ENCODE data around the gene DCBLD1. TPM values are rescaled to one million over a fixed set of nuclear protein-coding genes. Genes with fewer than 3 reads are reported as not detected.

DCBLD1 gene
- total RNA-seq, 6 experiments from 2014 or later = 7.6 to 22.8 (median 10.8) TPM

DNA sequence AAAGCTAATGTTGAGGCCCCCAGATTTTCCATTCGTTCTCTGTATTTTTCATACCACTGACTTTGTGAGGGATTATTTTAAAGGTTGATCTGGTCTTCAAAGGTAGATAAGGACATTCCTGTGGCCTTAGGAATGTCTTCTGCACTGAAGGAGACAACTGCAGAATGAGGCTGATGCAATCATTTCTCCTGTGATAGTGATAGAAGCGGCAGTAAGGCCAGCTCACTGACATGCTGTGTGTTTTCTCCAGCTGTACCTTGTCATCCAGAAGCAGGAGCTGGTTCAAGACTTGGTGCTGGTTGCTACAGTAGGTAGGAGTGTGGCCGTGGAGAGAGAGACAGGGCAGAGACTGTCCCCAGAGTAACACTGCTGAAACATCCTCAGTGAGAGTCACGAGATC lies 53.8 kb downstream of the DCBLD1 start:
- intact Hi-C loops (cut with DNase I) = no loop called here
- Histone ChIP-seq H3K36me3 (peaks cover 0 to 12% (median 0%) of the 10 kb centered on the region in 4 donors), H3K9me3 (no peaks in the 10 kb centered on the region), H3K4me3 (no peak overlapping the region), H3K4me1 (peaks cover 0 to 24% (median 10%) of the 10 kb centered on the region in 4 donors), H3K27me3 (no peaks in the 10 kb centered on the region), H3K27ac (no peak overlapping the region)
- 83% methylated on average over 3 of the region's 4 CpGs for WGBS (ENCODE audit: insufficient coverage, low coverage, low lambda C conversion rate, missing lambda C conversion rate)
- ATAC-seq (no peak), DNase-seq (no peak)
- TF ChIP-seq, protein P1, sequence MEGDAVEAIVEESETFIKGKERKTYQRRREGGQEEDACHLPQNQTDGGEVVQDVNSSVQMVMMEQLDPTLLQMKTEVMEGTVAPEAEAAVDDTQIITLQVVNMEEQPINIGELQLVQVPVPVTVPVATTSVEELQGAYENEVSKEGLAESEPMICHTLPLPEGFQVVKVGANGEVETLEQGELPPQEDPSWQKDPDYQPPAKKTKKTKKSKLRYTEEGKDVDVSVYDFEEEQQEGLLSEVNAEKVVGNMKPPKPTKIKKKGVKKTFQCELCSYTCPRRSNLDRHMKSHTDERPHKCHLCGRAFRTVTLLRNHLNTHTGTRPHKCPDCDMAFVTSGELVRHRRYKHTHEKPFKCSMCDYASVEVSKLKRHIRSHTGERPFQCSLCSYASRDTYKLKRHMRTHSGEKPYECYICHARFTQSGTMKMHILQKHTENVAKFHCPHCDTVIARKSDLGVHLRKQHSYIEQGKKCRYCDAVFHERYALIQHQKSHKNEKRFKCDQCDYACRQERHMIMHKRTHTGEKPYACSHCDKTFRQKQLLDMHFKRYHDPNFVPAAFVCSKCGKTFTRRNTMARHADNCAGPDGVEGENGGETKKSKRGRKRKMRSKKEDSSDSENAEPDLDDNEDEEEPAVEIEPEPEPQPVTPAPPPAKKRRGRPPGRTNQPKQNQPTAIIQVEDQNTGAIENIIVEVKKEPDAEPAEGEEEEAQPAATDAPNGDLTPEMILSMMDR (IDR thresholded peaks at IDR 0.05) = no peak
- TF ChIP-seq POLR2A (IDR thresholded peaks at IDR 0.05) = no peak

DNA sequence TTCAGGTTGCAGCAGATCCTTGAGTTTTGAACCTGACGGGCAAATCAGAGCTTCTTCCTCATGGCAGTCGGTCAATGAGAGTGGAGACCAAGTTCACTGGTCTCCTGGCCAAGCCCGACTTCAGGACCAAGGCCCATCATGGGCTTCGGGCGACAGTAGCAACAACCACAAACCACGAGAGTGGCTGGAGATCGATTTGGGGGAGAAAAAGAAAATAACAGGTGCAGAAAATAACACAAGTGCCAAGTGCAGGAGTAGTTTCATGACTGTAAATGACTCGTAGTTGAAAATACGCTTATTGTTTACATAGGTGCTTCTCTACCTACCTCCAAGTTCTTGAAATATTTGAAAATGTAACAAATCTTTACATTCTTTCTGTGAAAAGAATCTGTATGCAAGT lies 56.1 kb downstream of the DCBLD1 start:
- Histone ChIP-seq H3K27ac (no peak overlapping the region), H3K36me3 (peaks cover 0 to 16% (median under 1%) of the 10 kb centered on the region in 4 donors), H3K4me3 (no peak overlapping the region), H3K9me3 (no peaks in the 10 kb centered on the region), H3K4me1 (peaks cover 0 to 22% (median 8%) of the 10 kb centered on the region in 4 donors), H3K27me3 (no peaks in the 10 kb centered on the region)
- intact Hi-C loops (cut with DNase I) = no loop called here
- TF ChIP-seq POLR2A (IDR thresholded peaks at IDR 0.05) = no peak
- TF ChIP-seq, protein P1 (IDR thresholded peaks at IDR 0.05) = no peak
- DNase-seq = no peak
- WGBS (ENCODE audit: insufficient coverage, low coverage, low lambda C conversion rate, missing lambda C conversion rate) = 82% methylated on average over 9 of the region's 9 CpGs
- no peak for ATAC-seq

DNA sequence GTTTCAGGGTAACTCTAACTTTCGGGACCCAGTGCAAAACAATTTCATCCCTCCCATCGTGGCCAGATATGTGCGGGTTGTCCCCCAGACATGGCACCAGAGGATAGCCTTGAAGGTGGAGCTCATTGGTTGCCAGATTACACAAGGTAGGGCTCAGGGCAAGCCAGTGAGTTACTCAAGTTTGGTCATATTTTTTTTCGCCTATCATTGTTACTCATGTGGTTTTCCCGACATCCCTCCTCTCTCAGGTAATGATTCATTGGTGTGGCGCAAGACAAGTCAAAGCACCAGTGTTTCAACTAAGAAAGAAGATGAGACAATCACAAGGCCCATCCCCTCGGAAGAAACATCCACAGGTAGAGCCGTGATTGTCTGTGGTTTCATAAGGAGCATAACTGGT lies 58.2 kb downstream of the DCBLD1 start:
- Histone ChIP-seq H3K27ac (no peak overlapping the region), H3K4me3 (no peak overlapping the region), H3K27me3 (no peaks in the 10 kb centered on the region), H3K4me1 (peaks cover 0 to 10% (median 5%) of the 10 kb centered on the region in 4 donors), H3K36me3 (peaks cover 0 to 16% (median under 1%) of the 10 kb centered on the region in 4 donors), H3K9me3 (no peaks in the 10 kb centered on the region)
- no peak for ATAC-seq
- 96% methylated on average over 8 of the region's 8 CpGs for WGBS (ENCODE audit: insufficient coverage, low coverage, low lambda C conversion rate, missing lambda C conversion rate)
- TF ChIP-seq, protein P1 (IDR thresholded peaks at IDR 0.05) = no peak
- no peak for TF ChIP-seq POLR2A (IDR thresholded peaks at IDR 0.05)
- DNase-seq = no peak
- intact Hi-C loops (cut with DNase I) = loop anchor here in 1 of 2 donors (10.0 kb wide), 1 partner anchor 66 kb away; no protein-coding TSS in a partner anchor

DNA sequence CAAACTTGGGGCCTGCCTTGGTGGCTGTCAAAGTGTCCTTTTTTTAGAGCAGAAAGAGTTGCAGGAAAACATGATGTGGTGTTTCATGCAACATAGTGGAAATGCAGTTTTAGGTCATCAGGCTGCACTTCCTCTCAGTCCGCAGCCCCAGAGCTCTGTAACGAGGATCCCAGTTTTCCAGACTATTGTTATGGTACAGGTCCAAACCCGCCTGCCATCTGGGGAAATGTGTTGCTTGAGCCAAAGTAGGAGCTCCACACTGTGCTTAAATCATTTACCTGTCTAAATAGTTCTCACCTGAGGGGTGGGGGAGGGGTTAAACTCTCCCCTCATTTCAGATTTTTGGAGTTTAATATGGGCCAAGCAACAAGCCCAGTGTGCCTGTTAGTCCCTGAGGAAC lies 60.0 kb downstream of the DCBLD1 start:
- DNase-seq (no peak), ATAC-seq (no peak)
- TF ChIP-seq POLR2A (IDR thresholded peaks at IDR 0.05) = no peak
- TF ChIP-seq, protein P1 (IDR thresholded peaks at IDR 0.05) = no peak
- no peak overlapping the region for H3K4me3 ChIP-seq
- H3K27ac ChIP-seq = no peak overlapping the region
- H3K4me1 ChIP-seq = peaks cover 0 to 9% (median 4%) of the 10 kb centered on the region in 4 donors
- 93% methylated on average over 2 of the region's 3 CpGs for WGBS (ENCODE audit: insufficient coverage, low coverage, low lambda C conversion rate, missing lambda C conversion rate)
- no peaks in the 10 kb centered on the region for H3K9me3 ChIP-seq
- H3K36me3 ChIP-seq = peaks cover 0 to 16% (median 2%) of the 10 kb centered on the region in 4 donors
- intact Hi-C loops (cut with DNase I) = loop anchor here in 1 of 2 donors (10.0 kb wide), 1 partner anchor 68 kb away; no protein-coding TSS in a partner anchor
- no peaks in the 10 kb centered on the region for H3K27me3 ChIP-seq
